Esophagus squamous epithelium (tissue), 5 donors: ENCODE results near the gene JAZF1. TPM values are rescaled to one million over a fixed set of nuclear protein-coding genes. Genes with fewer than 3 reads are reported as not detected.

Experiments used
- DNase-seq: peaks from one replicate; lab custom pipeline; 2025; lab: John Stamatoyannopoulos, UW
- H3K27ac ChIP-seq, 4 donors: fragments of 200-600 bp; sonication (generic); one replicate each; pipeline ENCODE4 v1.5.1; 2016 to 2019; ENCODE audit warnings: mild to moderate bottlenecking in 1 of 4
- H3K27me3 ChIP-seq, 4 donors: fragments of 200-600 bp; sonication (generic); 1 replicate in 3 of 4; 2 replicates in 1 of 4; pipeline versions ENCODE4 v1.5.1 to v1.6.0; 2017 to 2021; ENCODE audit warnings: antibody characterized with exemption in 1 of 4
- H3K36me3 ChIP-seq, 3 donors: fragments of 200-600 bp; sonication (generic); one replicate each; pipeline ENCODE4 v1.5.1; 2016 to 2019
- H3K4me1 ChIP-seq, 3 donors: fragments of 200-600 bp; sonication (generic); one replicate each; pipeline ENCODE4 v1.5.1; 2017 to 2019
- H3K4me3 ChIP-seq, 4 donors: fragments of 200-600 bp; sonication (generic); 1 replicate in 3 of 4; 2 replicates in 1 of 4; pipeline ENCODE4 v1.5.1; 2016 to 2019; ENCODE audit warnings: mild to moderate bottlenecking in 2 of 4, moderate library complexity in 1 of 4
- H3K9me3 ChIP-seq, 3 donors: fragments of 200-600 bp; sonication (generic); one replicate each; pipeline ENCODE4 v1.5.1; 2016 to 2019
- CTCF ChIP-seq, 6 experiments: fragments of 450-650 bp in 4 of 6; fragments of 200-600 bp in 2 of 6; sonication (generic) in 2 of 6; IDR thresholded peaks; one replicate each; pipeline ENCODE4 v1.5.1; 2016 to 2019; ENCODE audit warnings: antibody characterized with exemption in 6 of 6, mild to moderate bottlenecking in 4 of 6, moderate library complexity in 4 of 6
- POLR2A ChIP-seq, 4 donors: fragments of 450-650 bp; IDR thresholded peaks; one replicate each; pipeline ENCODE4 v1.6.1; 2017; ENCODE audit warnings: antibody characterized with exemption in 4 of 4, mild to moderate bottlenecking in 4 of 4, moderate library complexity in 3 of 4
- WGBS, 2 donors: methylation state at CpG; one replicate each; pipeline ENCODE4 v1.1.5; 2018; 5-methylcytosine and 5-hydroxymethylcytosine counted together
- intact Hi-C: fragments of 100-400 bp; cut with DNase I; formaldehyde crosslinking; loops from one replicate; pipeline ENCODE4 v1.15.0; 2022
- total RNA-seq, 4 donors: library from RNA; depleted of rRNA; stranded (reverse); fragments of >200 nt; gene quantifications; one replicate each; pipeline ENCODE4 v1.1.0, GENCODE V29; 2016
- donor health status: DM: yes; HTN: yes; CAD: no.

The JAZF1 gene
- total RNA-seq, 4 donors from 2014 or later = 1.3 to 8.6 (median 2.0) TPM

- no peak for TF ChIP-seq CTCF (IDR thresholded peaks at IDR 0.05)
- no peaks in the 10 kb centered on the region for H3K36me3 ChIP-seq
- intact Hi-C loops = no loop called here
- DNase-seq = no peak
- no peaks in the 10 kb centered on the region for H3K9me3 ChIP-seq
- H3K27ac ChIP-seq = no peak overlapping the region
- WGBS, 2 donors = 84 to 94% methylated on average over 4 of the region's 4 CpGs
- H3K27me3 ChIP-seq = no peaks in the 10 kb centered on the region
- no peak overlapping the region for H3K4me3 ChIP-seq
- no peaks in the 10 kb centered on the region for H3K4me1 ChIP-seq
Observed at GRCh38 chr7:27908534-27909165, 271.9 kb downstream of the JAZF1 start.

- Histone ChIP-seq H3K4me1 (peaks cover 0 to 2% (median 0%) of the 10 kb centered on the region in 3 donors), H3K4me3 (no peak overlapping the region), H3K27ac (no peak overlapping the region), H3K27me3 (no peaks in the 10 kb centered on the region), H3K9me3 (no peaks in the 10 kb centered on the region), H3K36me3 (no peaks in the 10 kb centered on the region)
- no peak for DNase-seq
- 74 to 81% methylated on average over 4 of the region's 4 CpGs for WGBS, 2 donors
- TF ChIP-seq POLR2A (IDR thresholded peaks at IDR 0.05) = no peak
- TF ChIP-seq CTCF (IDR thresholded peaks at IDR 0.05) = no peak
- intact Hi-C loops = no loop called here
Observed at GRCh38 chr7:27906385-27907091, 274.1 kb downstream of the JAZF1 start.

GRCh38 chr7:27905951-27906350, 274.6 kb downstream of the JAZF1 start:
- no peak overlapping the region for H3K27ac ChIP-seq
- H3K36me3 ChIP-seq = no peaks in the 10 kb centered on the region
- peaks cover 0 to 6% (median 0%) of the 10 kb centered on the region in 3 donors for H3K4me1 ChIP-seq
- 69 to 82% methylated on average over 4 of the region's 4 CpGs for WGBS, 2 donors
- no peak overlapping the region for H3K4me3 ChIP-seq
- intact Hi-C loops = no loop called here
- H3K9me3 ChIP-seq = no peaks in the 10 kb centered on the region
- no peaks in the 10 kb centered on the region for H3K27me3 ChIP-seq
- DNase-seq = no peak
- TF ChIP-seq POLR2A (IDR thresholded peaks at IDR 0.05) (no peak), CTCF (IDR thresholded peaks at IDR 0.05) (no peak)

GRCh38 chr7:27901028-27901760, 279.4 kb downstream of the JAZF1 start:
- H3K9me3 ChIP-seq = no peaks in the 10 kb centered on the region
- no peaks in the 10 kb centered on the region for H3K36me3 ChIP-seq
- DNase-seq = no peak
- H3K4me3 ChIP-seq = peak overlapping the region in 2 of 4 donors; percentile 14 to 42
- peak overlapping the region; percentile 16 to 45 (median 36) for H3K27ac ChIP-seq
- WGBS, 2 donors = 35 to 42% methylated on average over 5 of the region's 5 CpGs
- peaks cover 0 to 14% (median 0%) of the 10 kb centered on the region in 3 donors for H3K4me1 ChIP-seq
- intact Hi-C loops = no loop called here
- H3K27me3 ChIP-seq = no peaks in the 10 kb centered on the region
- TF ChIP-seq CTCF (IDR thresholded peaks at IDR 0.05) (no peak), POLR2A (IDR thresholded peaks at IDR 0.05) (no peak)

GRCh38 chr7:27900006-27900405, 280.6 kb downstream of the JAZF1 start:
- WGBS, 2 donors = 82 to 97% methylated on average over 5 to 6 of the region's 6 CpGs

More at GRCh38 chr7:27900006-27900405, 280.6 kb downstream of the JAZF1 start:
- peaks cover 0 to 14% (median 0%) of the 10 kb centered on the region in 3 donors for H3K4me1 ChIP-seq
- no peak for DNase-seq
- no peak overlapping the region for H3K4me3 ChIP-seq
- no peak for TF ChIP-seq POLR2A (IDR thresholded peaks at IDR 0.05)
- TF ChIP-seq CTCF (IDR thresholded peaks at IDR 0.05) = no peak
- H3K27me3 ChIP-seq = no peaks in the 10 kb centered on the region
- H3K9me3 ChIP-seq = no peaks in the 10 kb centered on the region
- intact Hi-C loops = no loop called here
- no peak overlapping the region for H3K27ac ChIP-seq
- no peaks in the 10 kb centered on the region for H3K36me3 ChIP-seq
